Natural killer cell (primary cell): Measurements from ENCODE around the gene ALG6. TPM values are rescaled to one million over a fixed set of nuclear protein-coding genes. Genes with fewer than 3 reads are reported as not detected.
"Not testable (repeated sequence)": the region's sequence is repeated elsewhere in the genome, so short reads cannot be mapped to it uniquely, and the experiment has no call there.

Experiments
- ATAC-seq, 3 donors: fragments of 150-1000 bp in 2 of 3; fragments of 200-7000 bp in 1 of 3; cut with Tn5 transposase; 1 replicate in 1 of 3; 2 replicates in 2 of 3; pipeline ENCODE4 v1.10.0; 2021; ENCODE audit warnings: mild to moderate bottlenecking in 2 of 3, moderate library complexity in 2 of 3
- DNase-seq, 2 donors: peaks; one replicate each; pipeline versions ENCODE4 v3.0.0 to v3.0.0-alpha.2; 2013 to 2021; ENCODE audit warnings: mixed read lengths in 1 of 2
- H3K27ac ChIP-seq: one replicate; pipeline ENCODE4 v1.5.1; 2013; ENCODE audit warnings: mild to moderate bottlenecking, low read length
- H3K27me3 ChIP-seq: one replicate; pipeline ENCODE4 v1.6.1; 2013; ENCODE audit warnings: low read length; ENCODE audit not compliant: control insufficient read depth, insufficient read depth
- H3K36me3 ChIP-seq: one replicate; pipeline ENCODE4 v1.6.1; 2013; ENCODE audit warnings: low read length; ENCODE audit not compliant: control insufficient read depth, insufficient read depth
- H3K4me1 ChIP-seq: one replicate; pipeline ENCODE4 v1.6.1; 2013; ENCODE audit warnings: low read length; ENCODE audit not compliant: control insufficient read depth, insufficient read depth
- H3K4me3 ChIP-seq: one replicate; pipeline ENCODE4 v1.5.1; 2013; ENCODE audit warnings: low read length
- H3K9me3 ChIP-seq: one replicate; pipeline ENCODE4 v1.6.1; 2013; ENCODE audit warnings: low read length; ENCODE audit not compliant: control insufficient read depth, insufficient read depth
- H3K27ac Mint-ChIP-seq, 2 donors: one replicate each; pipeline ENCODE4 v1.8.0; 2022; ENCODE audit warnings: mild to moderate bottlenecking in 2 of 2, mixed read lengths in 2 of 2, moderate library complexity in 1 of 2
- H3K27me3 Mint-ChIP-seq, 2 donors: one replicate each; pipeline ENCODE4 v1.8.0; 2022; ENCODE audit warnings: low read depth in 2 of 2, mixed read lengths in 2 of 2
- H3K36me3 Mint-ChIP-seq: one replicate; pipeline ENCODE4 v1.8.0; 2022; ENCODE audit warnings: mixed read lengths
- H3K4me1 Mint-ChIP-seq, 2 donors: one replicate each; pipeline ENCODE4 v1.8.0; 2022; ENCODE audit warnings: mixed read lengths in 2 of 2
- H3K4me3 Mint-ChIP-seq: one replicate; pipeline ENCODE4 v1.8.0; 2022; ENCODE audit warnings: mild to moderate bottlenecking, moderate library complexity, mixed read lengths
- H3K9me3 Mint-ChIP-seq, 2 donors: one replicate each; pipeline ENCODE4 v1.8.0; 2022; ENCODE audit warnings: mixed read lengths in 2 of 2
- CTCF ChIP-seq: fragments of 200-600 bp; IDR thresholded peaks from one replicate; pipeline ENCODE4 v1.8.0; 2022; ENCODE audit warnings: antibody characterized with exemption
- WGBS: methylation state at CpG from one replicate; pipeline ENCODE4 v1.1.7; 2013; ENCODE audit warnings: missing lambda C conversion rate; ENCODE audit not compliant: insufficient coverage; 5-methylcytosine and 5-hydroxymethylcytosine counted together
- intact Hi-C: fragments of 100-400 bp; cut with micrococcal nuclease; formaldehyde crosslinking; loops from one replicate; pipeline ENCODE4 v1.14.2; 2022
- total RNA-seq, 4 donors: library from RNA; stranded (reverse); fragments of 120-200 nt in 1 of 4; gene quantifications; one replicate each; pipeline versions ENCODE4 v1.2.3 to v1.2.4, GENCODE V29; 2013 to 2022

ALG6 gene
- total RNA-seq, 3 donors from 2014 or later (not counting 1 experiment from before 2014, with no cell fraction given): 21.3 to 28.0 (median 23.4) TPM

DNA sequence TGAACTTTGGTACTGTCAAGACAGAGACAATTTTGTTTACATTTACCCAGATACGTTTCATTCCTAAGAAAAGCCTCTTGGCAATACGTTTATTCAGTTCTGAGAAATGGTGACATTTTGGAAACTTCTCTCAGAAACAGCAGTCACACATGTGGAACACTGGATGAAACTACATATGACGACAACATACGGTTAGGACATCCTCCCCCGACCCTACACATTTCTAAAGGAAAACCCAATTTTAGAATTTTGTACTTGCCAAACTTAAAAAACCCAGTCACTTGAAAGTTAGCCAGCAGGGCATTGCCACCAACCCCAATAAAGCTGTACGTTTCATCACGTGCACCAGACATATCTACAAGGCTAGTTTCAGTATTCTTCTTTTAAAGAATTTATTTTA is 98.8 kb downstream of the ALG6 start:
- H3K4me1 Mint-ChIP-seq: no peaks in the 10 kb centered on the region
- H3K36me3 Mint-ChIP-seq: peaks cover 15% of the 10 kb centered on the region
- ATAC-seq (no peak), DNase-seq (no peak)
- 96% methylated on average over 7 of the region's 7 CpGs for WGBS
- H3K9me3 Mint-ChIP-seq: peaks cover 0 to 4% of the 10 kb centered on the region in 2 donors
- H3K4me3 ChIP-seq: no peak overlapping the region
- TF ChIP-seq CTCF: no peak
- no peak overlapping the region for H3K4me3 Mint-ChIP-seq
- no peak overlapping the region for H3K27ac Mint-ChIP-seq
- H3K27me3 ChIP-seq: no peaks in the 10 kb centered on the region
- no peak overlapping the region for H3K27ac ChIP-seq
- no peaks in the 10 kb centered on the region for H3K9me3 ChIP-seq
- H3K4me1 ChIP-seq: no peaks in the 10 kb centered on the region
- H3K36me3 ChIP-seq: peaks cover 1% of the 10 kb centered on the region
- H3K27me3 Mint-ChIP-seq: no peaks in the 10 kb centered on the region
- intact Hi-C loops: no loop called here

- H3K27ac ChIP-seq: no peak overlapping the region
- Mint-ChIP-seq H3K27ac (no peak overlapping the region), H3K36me3 (peaks cover 9% of the 10 kb centered on the region), H3K4me3 (no peak overlapping the region), H3K9me3 (peaks cover 0 to 4% of the 10 kb centered on the region in 2 donors), H3K27me3 (no peaks in the 10 kb centered on the region), H3K4me1 (no peaks in the 10 kb centered on the region)
- DNase-seq: no peak
- no peaks in the 10 kb centered on the region for H3K9me3 ChIP-seq
- no peak for ATAC-seq
- intact Hi-C loops: no loop called here
- H3K4me1 ChIP-seq: no peaks in the 10 kb centered on the region
- 90% methylated on average over 2 of the region's 3 CpGs for WGBS
- no peak for TF ChIP-seq CTCF
- H3K4me3 ChIP-seq: no peak overlapping the region
- no peaks in the 10 kb centered on the region for H3K27me3 ChIP-seq
- no peaks in the 10 kb centered on the region for H3K36me3 ChIP-seq
Measured at GRCh38 chr1:63466759-63467158, 99.3 kb downstream of the ALG6 start.

DNA sequence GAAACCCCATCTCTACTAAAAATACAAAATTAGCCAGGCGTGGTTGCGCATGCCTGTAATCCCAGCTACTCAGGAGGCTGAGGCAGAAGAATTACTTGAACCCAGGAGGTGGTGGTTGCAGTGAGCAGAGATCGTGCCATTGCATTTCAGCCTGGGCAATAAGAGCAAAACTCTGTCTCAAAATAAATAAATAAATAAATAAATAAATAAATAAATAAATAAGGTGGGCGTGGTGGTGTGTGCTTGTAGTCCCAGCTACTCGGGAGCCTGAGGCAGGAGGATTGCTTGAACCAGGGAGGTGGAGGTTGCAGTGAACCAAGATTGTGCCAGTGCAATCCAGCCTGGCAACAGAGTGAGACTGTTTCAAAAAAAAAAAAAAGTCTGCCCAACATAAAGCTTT is 101.3 kb downstream of the ALG6 start:
- H3K9me3 Mint-ChIP-seq, DNase-seq, H3K27ac Mint-ChIP-seq, H3K27ac ChIP-seq, H3K9me3 ChIP-seq, H3K4me1 ChIP-seq, H3K4me3 ChIP-seq, ATAC-seq, H3K27me3 ChIP-seq, H3K36me3 ChIP-seq, H3K4me3 Mint-ChIP-seq, H3K27me3 Mint-ChIP-seq, H3K4me1 Mint-ChIP-seq, H3K36me3 Mint-ChIP-seq, intact Hi-C loops: not testable (repeated sequence)
- 99% methylated on average over 5 of the region's 5 CpGs for WGBS

- no peaks in the 10 kb centered on the region for H3K9me3 ChIP-seq
- H3K4me1 ChIP-seq: no peaks in the 10 kb centered on the region
- over 99% methylated on average over 7 of the region's 7 CpGs for WGBS
- Mint-ChIP-seq H3K27me3 (no peaks in the 10 kb centered on the region), H3K36me3 (no peaks in the 10 kb centered on the region), H3K27ac (no peak overlapping the region), H3K4me3 (no peak overlapping the region), H3K9me3 (no peaks in the 10 kb centered on the region), H3K4me1 (no peaks in the 10 kb centered on the region)
- no peak for ATAC-seq
- H3K4me3 ChIP-seq: no peak overlapping the region
- DNase-seq: no peak
- no peak overlapping the region for H3K27ac ChIP-seq
- no peaks in the 10 kb centered on the region for H3K27me3 ChIP-seq
- no peak for TF ChIP-seq CTCF
- H3K36me3 ChIP-seq: peaks cover 2% of the 10 kb centered on the region
- intact Hi-C loops: no loop called here
Measured at GRCh38 chr1:63475761-63476160, 108.3 kb downstream of the ALG6 start.
